HG02798 (cell line): ENCODE results near the gene TAS2R43.
"Not testable (repeated sequence)": the region's sequence is repeated elsewhere in the genome, so short reads cannot be mapped to it uniquely, and the experiment has no call there.

Source experiments
- ATAC-seq: cut with Tn5 transposase; IDR thresholded peaks from one replicate; pipeline ENCODE4 v1.9.1; 2021; ENCODE audit warnings: mild to moderate bottlenecking; ENCODE audit not compliant: unreplicated experiment, poor library complexity

Gene TAS2R43

GRCh38 chr12:11067514-11067913, 24.6 kb downstream of the TAS2R43 start:
- no peak for ATAC-seq

GRCh38 chr12:11062194-11062593, 29.9 kb downstream of the TAS2R43 start, which contains the start of gene TAS2R46:
TSS of gene TAS2R46 (minus strand) at chr12:11062294. CDS start at chr12:11062294, 0 bp downstream.
- ATAC-seq = not testable (repeated sequence)

GRCh38 chr12:11059784-11060183, 32.3 kb downstream of the TAS2R43 start:
- no peak for ATAC-seq

GRCh38 chr12:11059041-11059440, 33.1 kb downstream of the TAS2R43 start:
- no peak for ATAC-seq

- no peak for ATAC-seq
These were observed 36.8 kb downstream of the TAS2R43 start for GRCh38 chr12:11055306-11055705.

- ATAC-seq = not testable (repeated sequence)
These were observed 42.1 kb downstream of the TAS2R43 start for GRCh38 chr12:11049806-11050531.

- ATAC-seq = not testable (repeated sequence)
These were observed 50.7 kb downstream of the TAS2R43 start for GRCh38 chr12:11041366-11041765.
